ENCODE results near the gene CYP17A1.

Gene CYP17A1

DNA sequence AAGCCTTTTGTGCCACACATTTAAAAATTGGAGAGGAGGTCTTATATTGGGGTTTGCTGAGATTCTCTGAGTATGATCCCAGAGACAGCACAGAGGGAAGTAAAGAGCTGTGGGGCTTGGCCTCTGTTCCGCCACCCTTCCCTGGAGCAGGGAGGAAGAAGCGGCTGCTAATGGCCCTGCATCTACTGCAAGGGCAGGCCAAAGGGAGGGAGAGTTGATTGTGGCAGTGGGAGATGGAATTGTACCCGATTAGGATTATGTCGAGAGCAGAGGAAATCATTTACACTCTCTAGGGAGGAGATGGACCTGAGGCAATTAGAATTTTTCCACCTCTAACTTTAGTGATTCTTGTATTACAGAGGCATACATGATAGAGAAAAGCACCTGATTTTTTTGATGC lies 28.8 kb downstream of the CYP17A1 start:
- no peak for DNase-seq (ENCODE audit: low read depth)

DNA sequence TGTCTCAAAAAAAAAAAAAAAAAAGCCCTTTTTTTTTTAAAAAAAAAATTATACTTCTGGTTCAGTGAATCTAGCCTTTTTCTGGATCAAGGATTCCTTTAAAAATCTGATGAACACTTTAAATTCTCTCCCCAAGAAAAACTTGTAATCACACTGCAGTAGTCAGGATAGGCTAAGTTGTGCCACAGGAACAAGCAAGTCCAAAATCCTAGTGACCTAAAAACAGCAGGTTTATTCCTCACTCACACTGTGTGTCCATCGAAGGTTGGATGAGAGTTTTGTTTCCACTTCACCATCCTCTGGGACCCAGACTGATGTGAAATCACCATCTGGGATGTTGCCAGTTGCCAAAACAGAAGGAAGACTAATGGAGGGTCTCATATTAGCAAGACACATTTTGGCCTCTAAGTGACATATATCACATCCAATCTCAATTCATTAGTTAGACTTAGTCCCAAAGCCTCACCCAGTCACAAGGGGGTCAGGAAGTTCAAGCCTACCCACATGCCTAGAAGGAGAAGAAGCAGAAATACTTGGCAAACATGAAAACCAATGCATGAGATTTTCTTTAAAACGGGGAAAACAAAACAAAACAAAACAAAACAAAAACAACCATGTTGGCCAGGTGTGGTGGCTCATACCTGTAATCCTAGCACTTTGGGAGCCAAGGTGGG lies 32.7 kb downstream of the CYP17A1 start:
- DNase-seq (ENCODE audit: low read depth): no peak

DNA sequence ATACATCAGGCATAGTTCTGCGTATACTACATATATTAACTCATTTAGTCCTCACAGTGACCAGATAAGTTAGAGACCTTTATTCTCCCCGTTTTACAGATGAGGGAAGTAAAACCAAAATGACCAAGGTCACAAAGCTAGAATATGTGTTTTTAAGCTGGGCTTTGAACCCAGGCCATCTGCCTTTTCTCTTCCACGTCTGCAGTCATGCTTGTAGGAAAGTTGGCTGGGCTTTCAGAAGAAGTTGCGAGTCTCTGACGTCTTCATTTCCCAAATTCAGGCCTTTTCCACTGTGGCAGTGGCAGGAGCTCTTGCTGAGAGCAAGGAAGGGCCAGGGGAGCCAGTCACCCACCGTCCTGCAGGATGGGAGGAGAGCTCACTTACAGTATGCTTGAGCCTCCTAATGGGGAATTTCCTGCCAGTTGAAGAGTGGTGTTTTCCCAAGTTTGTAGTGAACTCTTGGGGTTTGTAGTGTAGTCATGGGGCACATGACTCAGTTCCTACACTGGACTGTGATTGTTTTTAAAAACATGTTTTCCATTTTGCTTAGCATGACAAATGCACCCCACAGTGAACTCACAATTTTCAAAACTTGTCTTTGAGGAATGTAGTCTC lies 34.2 kb downstream of the CYP17A1 start:
- DNase-seq (ENCODE audit: low read depth): peak; percentile 97

DNA sequence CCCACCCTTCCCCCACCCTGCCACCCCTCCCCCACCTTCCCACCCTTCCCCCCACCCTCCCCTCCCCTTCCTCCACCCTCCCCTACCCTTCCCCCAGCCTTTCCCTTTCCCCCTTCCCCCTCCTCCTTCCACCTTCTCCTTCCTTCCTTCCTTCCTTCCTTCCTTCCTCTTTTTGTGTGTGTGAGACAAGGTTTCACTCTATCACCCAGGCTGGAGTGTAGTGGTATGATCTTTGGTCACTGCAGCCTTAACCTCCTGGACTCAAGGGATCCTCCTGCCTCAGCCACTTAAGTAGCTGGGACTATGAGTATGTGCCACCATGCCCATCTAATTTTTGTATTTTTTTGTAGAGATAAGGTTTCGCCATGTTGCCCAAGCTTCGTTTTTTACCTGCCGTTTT lies 35.2 kb downstream of the CYP17A1 start:
- no peak for DNase-seq (ENCODE audit: low read depth)

DNA sequence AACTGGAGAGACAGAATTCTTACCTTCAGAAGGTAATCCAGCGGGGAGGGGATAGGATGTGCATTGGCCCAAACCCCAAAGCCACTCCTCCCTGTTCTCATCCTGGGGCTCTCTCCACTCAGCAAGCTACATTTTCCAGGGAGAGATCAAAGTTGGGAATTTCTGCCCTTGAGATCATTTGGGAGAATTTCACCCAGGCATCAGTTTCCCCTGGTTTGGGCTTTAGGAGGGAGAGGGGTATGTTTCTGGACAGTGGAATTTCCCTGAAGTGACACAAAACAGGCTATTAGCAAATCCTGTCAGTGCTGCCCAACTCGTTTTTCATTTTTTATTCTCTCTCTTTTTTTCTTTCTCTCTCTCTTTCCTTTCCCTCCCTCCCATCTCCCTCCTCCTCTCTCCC lies 35.7 kb downstream of the CYP17A1 start:
- DNase-seq (ENCODE audit: low read depth): peak; percentile 21

DNA sequence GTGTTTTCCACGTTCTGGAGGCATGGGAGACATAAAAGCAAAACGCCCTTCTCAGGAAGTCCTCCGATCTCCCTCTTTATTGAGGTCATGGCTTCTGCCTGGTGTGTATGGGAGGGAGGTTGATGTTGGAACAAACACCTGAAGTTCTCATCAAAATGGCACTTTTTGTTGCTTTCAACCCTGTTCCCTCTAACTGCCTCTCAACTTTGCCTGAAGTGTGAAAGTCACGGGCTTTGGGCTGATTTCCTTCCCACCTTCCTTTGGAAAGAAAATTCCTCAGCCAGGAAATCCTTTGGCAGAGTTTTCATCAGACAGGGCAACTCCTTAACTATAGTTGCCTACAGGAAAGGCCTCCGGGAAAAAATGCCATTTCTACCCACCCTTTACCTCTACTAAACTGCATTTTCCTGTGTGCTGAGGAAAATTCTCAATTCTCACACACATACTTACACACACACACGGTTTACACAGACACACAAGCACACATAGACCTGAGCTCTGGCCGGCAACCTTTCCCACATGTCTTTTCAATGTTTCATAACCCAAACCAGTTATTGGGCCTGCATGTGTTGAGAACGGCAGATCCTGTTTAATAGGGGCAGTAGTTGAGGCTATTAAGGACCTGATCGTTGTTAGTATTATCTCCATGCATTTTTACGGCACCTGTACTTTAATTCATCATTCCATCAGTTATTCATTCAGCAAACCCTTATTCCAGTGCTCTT lies 36.4 kb downstream of the CYP17A1 start:
- DNase-seq (ENCODE audit: low read depth): no peak

DNA sequence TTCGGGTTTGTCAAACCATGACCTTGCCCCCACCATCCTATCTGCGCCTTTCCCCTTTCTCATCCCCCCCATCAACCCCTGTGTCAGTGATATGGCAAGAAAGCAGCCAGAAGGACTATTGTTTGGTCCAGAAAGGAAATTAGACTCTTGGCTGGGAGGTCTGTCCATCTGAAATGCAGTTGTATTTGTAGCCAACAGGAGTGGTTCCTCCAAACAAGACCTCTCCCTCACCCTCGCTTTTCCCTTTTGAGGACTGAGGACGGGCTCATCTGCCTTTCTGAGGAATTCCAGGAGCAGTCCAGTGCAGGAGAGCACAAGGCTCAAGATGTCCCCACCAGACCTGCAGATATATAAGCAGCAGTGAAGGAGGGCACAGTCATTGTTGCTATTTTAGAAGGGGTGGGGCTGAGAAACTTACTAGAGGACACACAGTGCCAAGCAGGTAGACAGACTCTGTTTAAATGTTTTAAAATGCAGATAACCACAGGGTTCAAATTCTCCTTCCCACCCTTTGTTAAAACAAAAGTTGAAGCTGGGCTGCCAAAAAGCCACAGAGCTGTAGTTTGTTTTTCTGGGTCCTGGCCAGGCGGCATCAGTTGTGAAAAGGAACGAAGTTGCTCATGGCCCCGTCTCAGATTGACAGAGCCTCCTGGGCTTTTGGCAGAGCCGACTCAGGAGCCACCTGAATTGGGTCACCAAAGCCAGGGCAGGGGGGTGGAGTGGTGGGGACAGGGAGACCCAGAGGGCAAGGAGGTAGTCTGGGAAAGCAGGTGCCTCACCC lies 37.3 kb downstream of the CYP17A1 start:
- no peak for DNase-seq (ENCODE audit: low read depth)

DNA sequence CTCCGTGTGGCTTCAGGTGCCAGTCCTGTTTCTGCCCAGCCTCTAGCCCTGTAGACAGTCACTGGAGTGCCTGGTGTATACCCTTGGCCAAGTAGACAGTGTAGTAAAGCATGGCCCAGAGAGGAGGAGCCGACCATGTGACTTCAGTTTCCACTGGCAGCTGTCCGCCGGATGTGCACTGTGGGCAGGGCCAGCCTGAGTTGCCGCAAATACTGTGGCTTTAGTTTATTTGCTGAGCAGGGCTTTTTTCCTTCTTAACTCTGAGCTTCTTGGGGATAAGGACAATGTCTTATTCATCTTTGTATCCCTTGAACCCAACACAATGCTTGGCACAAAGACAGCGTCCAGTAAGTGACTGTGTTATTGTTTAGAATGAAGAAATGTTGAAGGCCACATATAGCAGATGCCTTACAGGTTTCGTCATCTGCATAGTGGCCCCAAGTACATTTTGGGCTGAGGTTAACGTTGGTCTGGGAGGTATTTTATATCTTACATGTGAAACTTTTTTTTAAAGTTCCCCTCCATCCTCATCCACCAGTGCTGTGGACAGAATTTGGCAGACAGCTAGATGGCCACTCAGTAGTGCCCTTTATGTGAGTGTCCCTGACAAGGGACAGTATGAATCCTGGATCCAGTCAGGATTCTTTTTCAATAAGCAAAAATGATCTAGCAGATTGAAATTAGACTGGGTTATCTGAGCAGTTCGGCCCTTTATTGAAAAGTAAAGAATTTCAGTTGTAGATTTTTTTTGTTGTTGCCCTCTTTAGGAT lies 40.6 kb downstream of the CYP17A1 start:
- DNase-seq (ENCODE audit: low read depth): peak; percentile 52

DNA sequence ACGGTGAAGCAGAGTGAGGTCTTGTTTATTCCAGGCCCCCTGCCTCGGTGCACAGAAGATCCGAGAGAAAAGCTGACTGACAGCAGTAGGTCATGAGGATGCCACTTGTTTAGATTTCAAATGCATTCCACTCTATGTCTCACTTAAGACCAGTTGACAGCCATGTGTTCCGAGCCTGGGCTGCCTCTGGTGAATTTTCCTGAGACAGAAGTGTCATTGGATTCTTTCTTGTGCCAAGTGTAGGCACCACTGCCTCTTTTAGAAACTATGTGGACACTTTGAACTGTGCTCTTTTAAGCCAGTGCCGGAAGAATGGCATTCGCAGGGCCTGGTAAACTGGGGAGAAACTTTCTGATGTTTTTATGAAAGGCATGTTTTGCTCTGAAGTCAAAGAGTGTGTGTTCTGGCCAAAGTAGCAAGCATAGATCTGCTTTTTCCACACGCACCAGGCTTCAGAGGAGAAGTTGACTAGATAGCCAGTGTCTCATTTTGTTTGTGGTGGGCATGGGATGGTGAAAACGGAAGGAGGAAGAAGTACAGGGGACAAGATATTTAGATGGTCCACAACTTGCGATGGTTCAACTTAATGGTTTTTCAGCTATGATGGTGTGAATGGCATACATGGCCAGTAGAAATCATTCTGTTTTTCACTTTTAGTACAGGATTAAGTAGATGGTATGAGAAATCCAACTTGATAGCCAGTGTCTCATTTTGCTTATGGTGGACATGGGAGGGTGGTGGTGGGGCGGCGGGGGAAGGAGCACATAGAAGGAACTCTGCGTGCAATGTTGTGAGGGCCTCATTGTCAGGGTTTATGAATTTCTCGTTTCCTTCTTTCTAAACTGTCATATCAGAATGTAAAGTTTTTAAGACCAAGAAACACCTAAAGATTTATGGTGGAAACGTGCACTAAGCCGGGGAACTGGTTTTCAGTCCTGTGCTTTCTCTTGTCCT lies 41.5 kb downstream of the CYP17A1 start:
- DNase-seq (ENCODE audit: low read depth): no peak

DNA sequence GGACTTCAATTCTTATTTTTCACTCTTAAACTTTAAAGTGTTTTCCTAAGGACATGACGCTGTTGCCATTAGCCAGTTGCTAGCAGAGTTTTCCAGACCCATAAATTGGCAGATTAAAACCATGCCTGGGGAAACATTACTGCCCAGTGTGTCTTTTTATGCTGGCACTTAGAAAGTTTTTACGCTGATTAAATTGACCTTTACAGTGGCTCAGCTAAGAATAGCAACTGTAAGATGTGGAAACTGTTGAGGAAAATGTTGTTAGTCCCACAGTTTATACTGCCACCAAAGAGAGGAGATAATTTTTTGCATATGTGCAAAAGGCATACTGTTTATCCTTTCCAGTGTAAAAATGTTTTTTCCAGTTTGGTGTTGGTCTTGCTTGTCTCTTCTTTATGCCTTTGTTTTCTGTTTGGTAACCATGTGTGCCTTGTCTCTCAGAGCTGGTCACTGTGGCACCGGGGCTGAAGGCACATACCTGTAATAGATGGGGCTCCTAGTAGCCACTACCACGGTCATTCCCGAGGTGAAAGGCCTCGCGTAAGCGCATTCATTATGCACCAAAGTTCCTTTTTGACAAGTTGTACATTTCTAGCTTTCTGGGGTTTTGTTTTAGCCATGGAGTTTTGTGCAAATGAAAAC lies 45.3 kb downstream of the CYP17A1 start:
- peak; percentile 84 for DNase-seq (ENCODE audit: low read depth)

DNA sequence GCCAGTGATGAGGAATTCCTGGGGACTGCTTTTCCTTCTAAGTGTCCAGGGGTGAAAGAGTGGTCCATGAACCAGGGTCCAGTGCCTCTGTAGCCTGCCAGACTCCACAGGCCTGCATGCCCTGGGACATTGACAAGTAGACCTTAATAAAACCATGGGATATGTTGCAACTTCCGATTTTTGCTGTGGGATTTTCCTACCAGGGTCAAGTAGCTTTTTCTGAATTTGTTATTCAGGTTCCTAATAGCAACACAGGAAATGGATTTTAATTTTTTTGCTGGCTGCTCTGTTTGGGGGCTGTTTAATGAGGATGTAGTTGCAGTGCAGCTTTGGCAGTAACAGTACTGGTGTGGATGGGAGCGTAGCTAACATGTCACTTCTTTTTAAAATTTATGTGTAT lies 51.4 kb downstream of the CYP17A1 start:
- DNase-seq (ENCODE audit: low read depth): peak; percentile 34

DNA sequence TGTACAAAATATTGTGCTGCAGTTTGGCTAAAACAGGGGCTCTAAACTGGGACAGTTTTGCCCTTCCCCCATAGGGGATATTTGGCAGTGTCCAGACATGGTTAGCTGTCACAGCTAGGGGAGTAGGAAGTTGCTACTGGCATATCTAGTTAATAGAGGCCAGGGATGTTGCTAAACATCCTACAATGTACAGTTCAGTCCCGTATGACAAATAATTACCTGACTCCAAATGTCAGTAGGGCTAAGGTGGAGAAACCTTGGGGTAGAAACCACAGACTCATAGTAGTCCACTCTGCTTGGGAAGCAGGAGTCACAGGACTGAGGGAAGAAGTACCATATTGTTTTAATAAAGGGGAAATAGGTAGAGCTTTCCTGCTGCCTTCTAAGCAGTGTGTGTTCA lies 53.6 kb downstream of the CYP17A1 start:
- no peak for DNase-seq (ENCODE audit: low read depth)

DNA sequence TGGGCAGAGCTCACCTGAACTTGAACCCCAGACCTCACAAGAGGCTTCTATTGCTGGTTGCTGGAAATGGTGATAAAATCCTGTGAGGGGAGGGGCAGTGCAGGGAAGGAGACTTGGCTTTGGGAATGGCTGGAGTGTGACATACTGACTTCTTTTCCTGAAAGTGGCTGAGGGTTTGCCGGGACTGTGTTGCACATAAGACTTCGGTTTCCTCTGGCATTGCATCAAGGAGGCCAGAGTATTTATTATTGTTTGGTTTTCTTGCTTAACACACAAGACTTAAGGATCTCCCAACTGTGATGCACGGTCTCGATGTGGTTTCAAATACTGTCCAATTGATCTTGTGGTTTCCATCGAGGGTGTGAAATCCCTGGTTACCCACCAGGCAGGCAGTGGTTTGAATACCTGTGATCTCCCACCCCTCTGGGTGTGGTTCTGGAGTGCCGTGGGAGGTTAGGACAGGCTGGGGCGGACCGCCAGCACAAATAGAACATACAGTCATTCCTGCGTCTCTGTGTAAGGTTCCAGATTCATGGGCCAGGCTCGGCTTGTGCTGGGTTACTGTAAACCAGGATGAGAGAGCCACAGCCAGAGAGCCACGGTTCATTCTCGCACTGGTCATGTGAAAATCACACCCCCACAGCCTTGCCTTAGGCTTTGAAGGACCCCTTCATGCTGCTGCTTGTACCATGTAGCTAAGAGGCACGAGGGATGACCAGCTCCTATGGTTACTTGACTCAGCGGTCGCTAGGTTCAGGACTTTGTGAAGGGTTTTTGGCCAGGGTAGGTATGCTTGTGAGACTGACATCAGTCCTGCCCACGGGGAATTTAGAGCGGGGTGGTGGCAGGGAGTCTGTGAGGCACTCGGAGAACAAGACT lies 54.3 kb downstream of the CYP17A1 start:
- DNase-seq (ENCODE audit: low read depth): peak; percentile 78

DNA sequence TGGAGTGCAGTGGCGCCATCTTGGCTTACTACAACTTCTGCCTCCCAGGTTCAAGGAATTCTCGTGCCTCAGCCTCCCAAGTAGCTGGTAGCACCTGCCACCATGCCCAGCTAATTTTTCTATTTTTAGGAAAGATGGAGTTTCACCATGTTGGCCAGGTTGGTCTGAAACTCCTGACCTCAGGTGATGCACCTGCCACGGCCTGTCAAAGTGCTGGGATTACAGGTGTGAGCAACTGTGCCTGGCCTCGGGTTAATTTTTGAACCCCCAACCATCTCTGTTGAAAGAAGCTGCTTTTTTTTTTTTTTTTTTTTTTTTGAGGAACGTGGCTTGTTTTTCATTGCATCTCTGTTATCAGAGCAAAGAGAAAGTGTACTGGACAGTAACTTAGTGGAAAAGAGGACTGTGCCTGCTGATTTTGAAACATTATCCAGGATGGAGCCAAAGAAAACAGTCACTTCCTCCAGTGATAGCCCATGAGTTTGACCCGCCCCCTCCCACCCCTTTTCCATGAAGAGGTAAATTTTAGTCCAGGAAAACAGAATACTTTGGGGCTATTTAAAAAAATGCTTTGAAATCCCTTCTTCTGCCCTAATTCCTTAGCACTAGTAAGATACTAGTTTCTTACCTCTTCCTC lies 55.2 kb downstream of the CYP17A1 start:
- peak; percentile 75 for DNase-seq (ENCODE audit: low read depth)

DNA sequence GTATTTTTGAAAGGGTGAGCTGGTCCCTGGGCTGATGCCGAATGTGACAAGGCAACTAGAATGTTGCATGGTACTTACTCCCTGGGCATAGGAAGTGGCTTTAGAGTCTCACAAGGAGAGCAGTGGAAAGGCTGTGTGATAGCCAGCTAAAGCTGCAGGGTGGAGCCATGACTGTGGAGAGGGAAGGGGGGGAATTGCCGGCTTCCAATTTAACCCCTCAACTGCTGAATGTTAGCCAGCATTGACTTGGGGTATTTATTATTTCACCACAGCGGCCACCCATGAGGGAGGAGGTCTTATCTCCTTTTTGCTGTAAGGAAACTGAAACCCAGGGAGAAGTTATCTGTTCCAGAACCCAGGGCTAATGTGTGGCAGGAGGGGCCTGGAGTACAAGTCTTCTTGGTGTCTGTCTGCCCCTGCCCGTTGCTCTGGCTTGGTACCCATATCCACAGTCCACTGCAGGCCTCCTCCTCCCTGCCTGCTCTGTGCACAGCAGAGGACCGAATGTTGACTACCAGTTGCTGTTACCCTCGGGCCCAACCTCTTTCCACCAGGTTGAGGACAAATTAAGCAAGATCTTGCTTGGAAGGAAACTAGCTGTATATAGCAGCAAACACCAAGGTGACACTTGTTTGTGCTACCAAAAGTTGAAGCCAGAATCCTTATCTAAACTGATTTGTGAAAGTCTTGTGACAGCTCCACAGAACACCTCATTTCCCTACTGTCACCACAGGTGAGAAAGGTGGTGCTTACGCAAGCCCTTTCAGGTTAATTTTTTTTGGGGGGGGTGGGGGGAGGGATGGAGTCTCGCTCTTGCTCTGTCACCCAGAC lies 55.9 kb downstream of the CYP17A1 start:
- DNase-seq (ENCODE audit: low read depth): peak; percentile 30

All from EH (cell line).